ENCODE results near the gene FGD1.

FGD1 gene

GRCh38 chrX:54411732-54412131, 84.3 kb downstream of the FGD1 start:
- TF ChIP-seq, protein P1, sequence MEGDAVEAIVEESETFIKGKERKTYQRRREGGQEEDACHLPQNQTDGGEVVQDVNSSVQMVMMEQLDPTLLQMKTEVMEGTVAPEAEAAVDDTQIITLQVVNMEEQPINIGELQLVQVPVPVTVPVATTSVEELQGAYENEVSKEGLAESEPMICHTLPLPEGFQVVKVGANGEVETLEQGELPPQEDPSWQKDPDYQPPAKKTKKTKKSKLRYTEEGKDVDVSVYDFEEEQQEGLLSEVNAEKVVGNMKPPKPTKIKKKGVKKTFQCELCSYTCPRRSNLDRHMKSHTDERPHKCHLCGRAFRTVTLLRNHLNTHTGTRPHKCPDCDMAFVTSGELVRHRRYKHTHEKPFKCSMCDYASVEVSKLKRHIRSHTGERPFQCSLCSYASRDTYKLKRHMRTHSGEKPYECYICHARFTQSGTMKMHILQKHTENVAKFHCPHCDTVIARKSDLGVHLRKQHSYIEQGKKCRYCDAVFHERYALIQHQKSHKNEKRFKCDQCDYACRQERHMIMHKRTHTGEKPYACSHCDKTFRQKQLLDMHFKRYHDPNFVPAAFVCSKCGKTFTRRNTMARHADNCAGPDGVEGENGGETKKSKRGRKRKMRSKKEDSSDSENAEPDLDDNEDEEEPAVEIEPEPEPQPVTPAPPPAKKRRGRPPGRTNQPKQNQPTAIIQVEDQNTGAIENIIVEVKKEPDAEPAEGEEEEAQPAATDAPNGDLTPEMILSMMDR (IDR thresholded peaks at IDR 0.05; ENCODE audit: borderline replicate concordance, control extremely low read depth, extremely low read depth, insufficient read depth, missing control alignments), result no peak
- in situ Hi-C loops (cut with MboI; ENCODE audit: low sequenced_read_pairs, unreplicated experiment), result no loop called here
- no peak for DNase-seq (ENCODE audit: low spot score)

GRCh38 chrX:54407266-54407665, 88.8 kb downstream of the FGD1 start:
- no peak for DNase-seq (ENCODE audit: low spot score)
- TF ChIP-seq, protein P1 (IDR thresholded peaks at IDR 0.05; ENCODE audit: borderline replicate concordance, control extremely low read depth, extremely low read depth, insufficient read depth, missing control alignments), result no peak
- in situ Hi-C loops (cut with MboI; ENCODE audit: low sequenced_read_pairs, unreplicated experiment), result no loop called here

GRCh38 chrX:54397113-54397512, 98.9 kb downstream of the FGD1 start:
- in situ Hi-C loops (cut with MboI; ENCODE audit: low sequenced_read_pairs, unreplicated experiment), result no loop called here
- TF ChIP-seq, protein P1 (IDR thresholded peaks at IDR 0.05; ENCODE audit: borderline replicate concordance, control extremely low read depth, extremely low read depth, insufficient read depth, missing control alignments), result no peak
- DNase-seq (ENCODE audit: low spot score), result no peak

All from GM13976 (cell line).